NB4 (cell line): ENCODE results near the gene KRTAP5-8.

Experiments
- MYC ChIP-seq: IDR thresholded peaks from 2 replicates; pipeline ENCODE4 v1.6.1; 2011; ENCODE audit warnings: low read depth, low read length
- POLR2A ChIP-seq: IDR thresholded peaks from 2 replicates; pipeline ENCODE4 v1.6.1; 2011; ENCODE audit warnings: mild to moderate bottlenecking; ENCODE audit not compliant: insufficient read length; ENCODE audit errors: extremely low read depth
- TF ChIP-seq, protein P1 (sequence below): IDR thresholded peaks from one replicate; pipeline ENCODE4 v1.5.1; 2012; ENCODE audit warnings: low read depth, low read length
- TF ChIP-seq, protein P2 (sequence below): IDR thresholded peaks from 2 replicates; pipeline ENCODE4 v1.6.1; 2011; ENCODE audit warnings: low read depth, low read length

DNA sequence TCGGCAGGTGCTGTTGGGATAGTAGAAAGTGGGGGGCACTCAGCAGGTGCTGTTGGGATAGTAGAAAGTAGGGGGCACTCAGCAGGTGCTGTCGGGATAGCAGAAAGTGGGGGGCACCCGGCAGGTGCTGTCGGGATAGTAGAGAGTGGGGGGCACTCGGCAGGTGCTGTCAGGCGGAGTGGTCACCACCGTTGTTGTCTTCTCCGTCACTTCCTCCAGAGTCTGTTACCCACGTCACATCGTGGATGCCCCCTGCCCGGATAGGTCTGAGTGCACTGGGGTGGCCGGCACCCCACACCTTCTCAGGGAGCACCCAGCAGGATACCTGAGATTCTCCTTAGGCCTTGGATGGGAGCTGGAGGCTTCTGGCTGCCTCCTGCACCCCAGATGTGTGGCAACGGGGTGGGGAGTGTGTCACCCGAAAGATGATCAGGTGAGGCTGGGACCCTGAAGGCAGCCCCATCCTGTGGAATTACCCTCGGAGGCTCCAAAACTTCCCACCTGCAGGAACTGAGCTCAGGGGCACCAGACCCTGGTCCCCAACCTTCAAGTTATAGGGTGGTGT, 34.9 kb upstream of the KRTAP5-8 start:
- TF ChIP-seq POLR2A (no peak), MYC (no peak)
- TF ChIP-seq, protein P1, sequence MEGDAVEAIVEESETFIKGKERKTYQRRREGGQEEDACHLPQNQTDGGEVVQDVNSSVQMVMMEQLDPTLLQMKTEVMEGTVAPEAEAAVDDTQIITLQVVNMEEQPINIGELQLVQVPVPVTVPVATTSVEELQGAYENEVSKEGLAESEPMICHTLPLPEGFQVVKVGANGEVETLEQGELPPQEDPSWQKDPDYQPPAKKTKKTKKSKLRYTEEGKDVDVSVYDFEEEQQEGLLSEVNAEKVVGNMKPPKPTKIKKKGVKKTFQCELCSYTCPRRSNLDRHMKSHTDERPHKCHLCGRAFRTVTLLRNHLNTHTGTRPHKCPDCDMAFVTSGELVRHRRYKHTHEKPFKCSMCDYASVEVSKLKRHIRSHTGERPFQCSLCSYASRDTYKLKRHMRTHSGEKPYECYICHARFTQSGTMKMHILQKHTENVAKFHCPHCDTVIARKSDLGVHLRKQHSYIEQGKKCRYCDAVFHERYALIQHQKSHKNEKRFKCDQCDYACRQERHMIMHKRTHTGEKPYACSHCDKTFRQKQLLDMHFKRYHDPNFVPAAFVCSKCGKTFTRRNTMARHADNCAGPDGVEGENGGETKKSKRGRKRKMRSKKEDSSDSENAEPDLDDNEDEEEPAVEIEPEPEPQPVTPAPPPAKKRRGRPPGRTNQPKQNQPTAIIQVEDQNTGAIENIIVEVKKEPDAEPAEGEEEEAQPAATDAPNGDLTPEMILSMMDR: no peak
- TF ChIP-seq, protein P2, sequence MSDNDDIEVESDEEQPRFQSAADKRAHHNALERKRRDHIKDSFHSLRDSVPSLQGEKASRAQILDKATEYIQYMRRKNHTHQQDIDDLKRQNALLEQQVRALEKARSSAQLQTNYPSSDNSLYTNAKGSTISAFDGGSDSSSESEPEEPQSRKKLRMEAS: no peak
